Measurements from ENCODE around the gene CD69.
"Not testable (repeated sequence)": the region's sequence is repeated elsewhere in the genome, so short reads cannot be mapped to it uniquely, and the experiment has no call there.

CD69 gene

DNA sequence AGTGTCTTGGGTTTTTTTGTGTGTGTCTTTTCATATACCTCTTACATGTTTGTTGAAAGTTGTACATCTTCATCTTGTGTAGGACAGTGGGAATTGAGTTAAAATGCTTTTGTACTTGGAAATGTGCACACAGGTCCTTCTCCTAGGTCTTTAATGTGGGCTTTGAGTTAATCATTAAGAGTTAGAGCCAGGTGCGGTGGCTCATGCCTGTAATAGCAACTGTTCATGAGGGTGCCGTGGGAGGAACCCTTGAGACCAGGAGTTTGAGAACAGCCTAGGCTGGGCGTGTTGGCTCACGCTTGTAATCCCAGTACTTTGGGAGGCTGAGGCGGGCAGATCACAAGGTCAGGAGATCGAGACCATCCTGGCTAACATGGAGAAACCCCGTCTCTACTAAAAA is 41.7 kb downstream of the CD69 start:
- no peak for DNase-seq (ENCODE audit: low spot score)

DNA sequence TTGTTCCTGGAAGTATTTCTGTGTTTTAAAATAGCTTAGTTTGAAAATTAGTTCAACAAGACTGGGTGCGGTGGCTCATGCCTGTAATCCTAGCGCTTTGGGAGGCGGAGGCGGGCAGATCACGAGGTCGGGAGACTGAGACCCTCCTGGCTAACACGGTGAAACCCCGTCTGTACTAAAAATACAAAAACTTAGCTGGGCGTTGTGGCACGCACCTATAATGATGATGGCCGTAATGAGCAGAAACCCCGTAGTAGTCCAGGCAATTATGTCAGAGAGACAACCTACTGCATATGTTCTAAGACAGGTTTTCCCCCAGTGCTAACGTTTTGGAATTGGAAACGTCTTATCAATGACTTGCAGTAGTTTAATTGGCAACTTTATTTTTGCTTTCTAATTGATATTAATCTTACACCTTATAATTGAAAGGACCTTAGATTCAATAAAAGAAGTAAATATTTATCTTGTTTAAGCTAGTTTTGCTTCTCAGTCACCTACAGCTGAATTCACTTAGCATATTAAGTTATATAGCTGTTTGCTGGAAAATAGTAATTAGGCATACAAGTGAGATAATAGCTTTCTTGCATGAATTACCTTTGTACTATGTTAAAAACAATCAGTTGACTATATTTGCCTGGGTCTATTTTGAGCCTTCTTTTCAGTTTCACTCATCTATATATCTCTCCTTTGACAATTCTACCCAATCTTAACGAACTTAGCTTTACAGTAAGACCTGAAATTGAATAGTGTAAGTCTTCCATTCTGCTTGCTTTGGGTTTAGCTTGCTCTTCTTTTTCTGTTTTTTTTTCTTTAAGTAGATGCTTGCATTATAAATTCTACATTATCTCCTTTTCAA is 43.4 kb downstream of the CD69 start:
- DNase-seq (ENCODE audit: low spot score): no peak

DNA sequence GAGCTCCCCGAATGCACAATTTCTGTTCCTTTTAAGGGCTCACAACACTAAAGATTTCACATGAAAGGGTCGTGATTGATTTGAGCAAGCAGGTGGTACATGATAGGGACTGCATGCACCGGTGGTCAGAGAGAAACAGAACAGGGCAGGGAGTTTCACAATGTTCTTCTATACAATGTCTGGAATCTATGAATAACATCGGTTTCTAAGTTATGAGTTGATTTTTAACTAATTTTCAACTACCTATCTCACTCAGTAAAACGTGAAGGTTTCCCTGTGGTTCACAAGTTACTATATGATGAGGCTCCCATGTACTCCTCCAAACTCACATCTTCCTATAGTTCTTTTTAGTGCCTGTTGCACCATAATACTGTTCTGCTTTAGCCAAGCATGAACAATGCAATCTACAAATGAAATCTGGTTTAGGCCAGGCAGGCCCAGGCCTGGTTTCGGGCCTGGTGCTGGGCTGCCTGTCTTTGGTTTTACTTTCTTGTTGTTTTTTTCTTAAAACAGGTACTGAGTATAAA is 47.6 kb downstream of the CD69 start:
- not testable (repeated sequence) for DNase-seq (ENCODE audit: low spot score)

- DNase-seq (ENCODE audit: low spot score): peak; percentile 41
Measured at GRCh38 chr12:9711664-9712063, 49.0 kb downstream of the CD69 start.

DNA sequence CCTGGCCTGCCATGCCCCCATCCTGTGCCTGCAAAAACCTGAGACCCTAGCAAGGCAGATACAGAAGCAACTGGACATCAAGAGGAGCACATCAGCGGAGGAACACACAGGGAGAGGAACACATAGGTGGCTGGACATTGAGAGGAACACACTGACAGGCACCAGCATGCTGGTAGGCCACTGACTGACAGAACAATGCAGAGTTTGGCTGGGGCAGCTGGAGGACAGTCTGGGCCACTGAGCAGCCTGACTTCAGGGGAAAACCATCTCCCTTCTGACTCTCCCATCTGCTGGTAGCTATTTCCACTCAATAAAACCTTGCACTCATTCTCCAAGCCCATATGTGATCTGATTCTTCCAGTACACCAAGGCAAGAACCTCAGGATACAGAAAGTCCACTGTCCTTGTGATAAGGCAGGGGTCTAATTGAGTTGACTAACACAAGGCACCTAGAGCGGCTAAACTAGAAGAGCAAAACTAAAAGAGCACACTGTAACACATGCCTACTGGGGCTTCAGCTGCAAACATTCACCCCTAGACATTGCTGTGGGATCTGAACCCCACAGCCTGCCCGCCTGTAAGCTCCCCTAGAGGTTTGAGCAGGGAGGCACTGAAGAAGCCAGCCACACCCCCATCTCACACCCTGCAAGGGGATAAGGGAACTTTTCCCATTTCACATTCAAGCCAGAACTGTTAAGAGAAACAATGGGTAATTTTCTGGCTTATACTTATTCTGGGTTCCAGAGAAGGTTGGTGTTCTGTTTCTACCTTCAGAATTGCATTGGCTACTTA is 49.9 kb downstream of the CD69 start:
- DNase-seq (ENCODE audit: low spot score): no peak

GRCh38 chr12:9708853-9709252 is 51.8 kb downstream of the CD69 start:
- no peak for DNase-seq (ENCODE audit: low spot score)

DNA sequence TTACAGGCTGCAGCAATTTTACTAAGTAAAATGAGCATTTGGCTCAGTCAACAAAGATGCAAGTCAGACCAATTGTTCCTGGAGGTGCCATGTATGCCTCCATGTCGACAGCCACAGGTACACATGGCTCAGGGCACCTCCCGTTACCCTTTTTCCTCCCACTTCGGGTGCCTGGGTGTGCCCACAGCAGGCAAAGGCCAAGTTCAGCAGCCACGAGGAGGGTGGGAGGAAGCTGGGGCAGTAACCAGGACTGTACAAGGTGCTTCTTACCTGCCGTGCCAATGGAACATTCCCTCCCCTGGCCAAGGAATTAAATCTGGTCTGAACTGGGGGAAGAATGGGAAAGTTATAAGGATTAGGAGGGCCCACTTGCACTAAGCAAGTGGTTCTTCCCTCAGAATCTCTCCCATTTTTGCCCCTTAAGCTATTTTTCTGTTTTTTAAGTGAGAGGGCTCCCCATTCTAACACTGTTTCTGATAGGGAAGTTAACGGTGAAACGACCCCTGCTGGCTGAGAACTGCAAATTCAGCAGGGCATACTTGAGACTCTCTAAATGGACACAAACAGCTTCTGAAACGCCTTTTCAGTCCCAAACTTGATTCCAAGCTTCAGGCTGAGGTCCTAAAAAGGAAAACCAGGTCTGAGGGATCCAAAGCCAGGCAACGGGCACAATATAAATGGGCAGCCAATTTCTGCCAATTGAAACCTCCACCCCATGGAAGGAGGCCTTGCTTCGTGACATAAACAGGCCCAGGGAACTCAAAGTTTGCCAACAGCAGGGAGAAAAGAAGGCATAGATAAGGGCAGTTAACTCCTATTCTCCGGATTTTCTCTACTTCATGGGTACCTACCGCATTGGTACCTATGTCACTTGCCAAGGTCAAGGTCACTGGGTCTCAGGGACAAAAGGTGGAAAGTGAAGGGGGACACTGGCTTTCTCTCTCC is 52.6 kb downstream of the CD69 start:
- DNase-seq (ENCODE audit: low spot score): peak; percentile 62

DNA sequence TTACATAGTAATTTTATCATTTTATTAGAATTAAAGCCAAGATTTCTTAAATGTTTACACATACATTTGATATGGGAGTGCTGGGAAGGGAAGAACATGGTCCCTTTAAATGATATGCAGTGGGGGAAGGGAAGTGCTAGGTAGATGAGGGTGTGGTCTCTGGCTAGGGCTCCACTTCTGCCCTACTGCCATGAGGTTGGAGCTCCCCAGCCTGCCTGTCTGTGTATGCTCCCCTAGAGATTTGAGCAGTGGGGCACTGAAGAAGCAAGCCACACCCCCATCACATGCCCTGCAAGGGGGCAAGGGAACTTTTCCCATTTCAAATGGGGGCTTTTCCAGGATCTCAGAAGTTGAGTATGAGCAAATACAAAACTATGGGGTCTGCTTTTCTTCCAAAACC is 53.3 kb downstream of the CD69 start:
- no peak for DNase-seq (ENCODE audit: low spot score)

GRCh38 chr12:9706086-9706685 is 54.5 kb downstream of the CD69 start:
- DNase-seq (ENCODE audit: low spot score): no peak

- DNase-seq (ENCODE audit: low spot score): not testable (repeated sequence)
Measured at GRCh38 chr12:9704561-9704960, 56.1 kb downstream of the CD69 start.
